Activated naive CD4-positive, alpha-beta T cell treated with anti-CD3 and anti-CD28 coated beads, Interleukin-2, amount 10 ng/mL, durations not matched to agents 7 days and 5 days (primary cell): ENCODE data around the gene CNTFR.

Experiments
- CTCF ChIA-PET: fragments of 350-600 bp; sonication (Branson Sonifier 250); formaldehyde crosslinking; loops from one replicate; lab custom pipeline; 2021; ENCODE audit warnings: antibody characterized with exemption; lab: Charles Lee
- DNase-seq: peaks from one replicate; pipeline ENCODE4 v3.0.0-alpha.2; 2020
- H3K27ac Mint-ChIP-seq: one replicate; pipeline ENCODE4 v1.8.0; 2021; ENCODE audit warnings: mild to moderate bottlenecking, moderate library complexity, mixed read lengths
- H3K27me3 Mint-ChIP-seq: one replicate; pipeline ENCODE4 v1.8.0; 2021; ENCODE audit warnings: mild to moderate bottlenecking, mixed read lengths
- H3K36me3 Mint-ChIP-seq: one replicate; pipeline ENCODE4 v1.8.0; 2021; ENCODE audit warnings: mixed read lengths
- H3K4me1 Mint-ChIP-seq: one replicate; pipeline ENCODE4 v1.8.0; 2021; ENCODE audit warnings: mixed read lengths
- H3K4me3 Mint-ChIP-seq: one replicate; pipeline ENCODE4 v1.8.0; 2021; ENCODE audit warnings: mild to moderate bottlenecking, moderate library complexity, mixed read lengths
- H3K9me3 Mint-ChIP-seq: one replicate; pipeline ENCODE4 v1.8.0; 2021; ENCODE audit warnings: mixed read lengths

The CNTFR gene

GRCh38 chr9:34555500-34555899 lies 34.0 kb downstream of the CNTFR start:
- CTCF ChIA-PET = interaction anchor here (0.9 kb wide), 1 partner anchor 36 kb away, joined by 3 read pairs; no protein-coding TSS in a partner anchor
- DNase-seq = no peak
- H3K27me3 Mint-ChIP-seq = peaks cover 32% of the 10 kb centered on the region
- no peak overlapping the region for H3K4me3 Mint-ChIP-seq
- H3K36me3 Mint-ChIP-seq = no peaks in the 10 kb centered on the region
- no peaks in the 10 kb centered on the region for H3K4me1 Mint-ChIP-seq
- no peak overlapping the region for H3K27ac Mint-ChIP-seq
- no peaks in the 10 kb centered on the region for H3K9me3 Mint-ChIP-seq

GRCh38 chr9:34555002-34555348 lies 34.5 kb downstream of the CNTFR start:
- no peaks in the 10 kb centered on the region for H3K4me1 Mint-ChIP-seq
- H3K4me3 Mint-ChIP-seq = no peak overlapping the region
- no peak for DNase-seq
- peaks cover 27% of the 10 kb centered on the region for H3K27me3 Mint-ChIP-seq
- no peak overlapping the region for H3K27ac Mint-ChIP-seq
- CTCF ChIA-PET = no interaction called here
- no peaks in the 10 kb centered on the region for H3K9me3 Mint-ChIP-seq
- H3K36me3 Mint-ChIP-seq = no peaks in the 10 kb centered on the region

DNA sequence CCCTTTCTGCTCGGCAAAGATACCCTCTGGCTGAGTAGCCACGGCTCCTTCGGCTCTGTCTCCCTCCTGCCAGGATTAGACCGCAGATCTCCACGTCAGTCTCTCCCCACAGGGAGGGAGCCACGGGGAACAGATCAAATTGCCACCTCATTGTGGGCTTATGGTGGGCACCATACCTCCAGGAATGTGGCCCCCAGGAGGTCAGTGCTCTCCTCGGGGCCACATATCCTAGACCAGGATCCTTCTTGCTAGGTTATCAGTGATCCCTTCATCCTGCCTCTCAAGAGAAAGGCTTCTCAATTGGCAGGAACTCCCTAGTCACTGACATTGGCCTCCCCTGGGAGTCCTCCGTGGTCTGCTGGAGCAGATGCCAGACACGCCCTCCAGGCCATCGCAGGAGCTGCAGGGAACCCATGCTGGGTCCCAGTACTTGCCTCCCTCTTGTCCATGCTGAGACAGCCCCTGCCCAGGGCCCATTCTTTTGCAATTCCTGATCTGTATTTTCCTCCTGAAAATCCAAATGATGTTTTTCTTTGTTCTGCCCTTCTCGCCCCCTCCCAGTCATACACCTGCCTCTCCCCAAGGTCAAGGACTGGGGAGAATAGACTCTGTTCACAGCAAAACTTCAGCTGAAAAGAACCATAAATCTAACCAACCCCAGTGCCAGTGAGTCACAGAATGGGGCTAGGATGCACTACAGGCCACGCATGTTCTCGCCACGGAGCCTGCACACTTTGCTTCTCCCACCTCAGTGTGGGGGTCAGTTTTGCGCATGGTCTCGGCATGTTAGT lies 35.1 kb downstream of the CNTFR start:
- CTCF ChIA-PET = no interaction called here
- no peak for DNase-seq
- Mint-ChIP-seq H3K27me3 (peaks cover 22% of the 10 kb centered on the region), H3K9me3 (no peaks in the 10 kb centered on the region), H3K36me3 (no peaks in the 10 kb centered on the region), H3K27ac (no peak overlapping the region), H3K4me3 (no peak overlapping the region), H3K4me1 (no peaks in the 10 kb centered on the region)

- CTCF ChIA-PET = no interaction called here
- H3K27ac Mint-ChIP-seq = no peak overlapping the region
Observed at GRCh38 chr9:34553511-34554021, 36.0 kb downstream of the CNTFR start.

GRCh38 chr9:34552986-34553385 lies 36.5 kb downstream of the CNTFR start:
- CTCF ChIA-PET = no interaction called here
- Mint-ChIP-seq H3K36me3 (no peaks in the 10 kb centered on the region), H3K27me3 (peaks cover 13% of the 10 kb centered on the region), H3K9me3 (no peaks in the 10 kb centered on the region), H3K27ac (no peak overlapping the region), H3K4me1 (no peaks in the 10 kb centered on the region), H3K4me3 (no peak overlapping the region)
- DNase-seq = no peak

More at GRCh38 chr9:34553511-34554021, 36.0 kb downstream of the CNTFR start:
- Mint-ChIP-seq H3K27me3 (peaks cover 13% of the 10 kb centered on the region), H3K36me3 (no peaks in the 10 kb centered on the region), H3K4me3 (no peak overlapping the region), H3K9me3 (no peaks in the 10 kb centered on the region), H3K4me1 (no peaks in the 10 kb centered on the region)
- no peak for DNase-seq

- DNase-seq = no peak
- no peaks in the 10 kb centered on the region for H3K36me3 Mint-ChIP-seq
- H3K4me3 Mint-ChIP-seq = no peak overlapping the region
- H3K9me3 Mint-ChIP-seq = no peaks in the 10 kb centered on the region
- no peak overlapping the region for H3K27ac Mint-ChIP-seq
- H3K4me1 Mint-ChIP-seq = no peaks in the 10 kb centered on the region
- CTCF ChIA-PET = no interaction called here
- peaks cover 13% of the 10 kb centered on the region for H3K27me3 Mint-ChIP-seq
Observed at GRCh38 chr9:34552606-34552981, 36.9 kb downstream of the CNTFR start.

DNA sequence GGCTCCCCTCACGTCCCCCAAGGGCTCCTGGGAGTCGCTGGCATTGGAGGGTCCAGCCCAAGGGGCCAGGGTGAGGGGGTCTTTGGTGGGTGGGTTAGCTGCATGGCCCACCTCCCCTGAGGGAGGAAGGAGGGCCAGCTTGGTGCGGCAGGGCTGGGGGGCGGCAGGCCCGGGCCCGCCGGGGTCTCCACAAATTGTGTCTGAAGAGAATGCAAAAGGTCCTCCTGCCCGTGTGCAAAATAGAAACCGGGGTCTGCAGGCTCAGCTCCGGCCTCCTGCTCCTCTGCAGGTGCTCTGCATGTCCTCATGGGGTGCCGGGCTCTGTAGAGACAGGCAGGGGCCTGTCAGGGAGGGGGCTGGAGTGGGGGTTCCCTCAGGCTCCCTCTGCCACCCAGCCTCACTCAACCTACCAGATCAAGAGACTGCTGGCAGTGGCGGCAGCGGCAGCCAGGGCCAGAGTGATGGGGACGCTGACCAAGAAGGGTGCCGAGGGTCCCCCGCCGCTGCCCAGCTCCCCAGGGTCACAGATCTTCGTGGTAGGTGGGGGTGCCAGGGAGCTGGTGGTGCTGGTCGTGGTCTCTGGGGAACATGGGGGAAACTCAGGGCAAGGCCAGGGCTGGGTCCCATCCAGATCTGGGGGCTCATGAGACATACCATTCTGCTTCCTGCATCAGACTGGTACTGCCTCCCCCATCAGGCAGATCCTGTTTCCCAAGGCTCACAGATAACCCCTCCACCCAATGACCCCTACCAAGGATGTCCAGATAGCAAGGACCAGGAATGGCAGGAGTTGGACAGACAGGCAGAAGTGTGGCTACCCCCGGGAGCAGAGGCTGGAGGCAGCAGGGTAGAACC lies 37.5 kb downstream of the CNTFR start:
- Mint-ChIP-seq H3K4me3 (no peak overlapping the region), H3K4me1 (no peaks in the 10 kb centered on the region), H3K36me3 (no peaks in the 10 kb centered on the region), H3K27me3 (peaks cover 16% of the 10 kb centered on the region), H3K9me3 (no peaks in the 10 kb centered on the region), H3K27ac (no peak overlapping the region)
- DNase-seq = no peak
- CTCF ChIA-PET = no interaction called here

DNA sequence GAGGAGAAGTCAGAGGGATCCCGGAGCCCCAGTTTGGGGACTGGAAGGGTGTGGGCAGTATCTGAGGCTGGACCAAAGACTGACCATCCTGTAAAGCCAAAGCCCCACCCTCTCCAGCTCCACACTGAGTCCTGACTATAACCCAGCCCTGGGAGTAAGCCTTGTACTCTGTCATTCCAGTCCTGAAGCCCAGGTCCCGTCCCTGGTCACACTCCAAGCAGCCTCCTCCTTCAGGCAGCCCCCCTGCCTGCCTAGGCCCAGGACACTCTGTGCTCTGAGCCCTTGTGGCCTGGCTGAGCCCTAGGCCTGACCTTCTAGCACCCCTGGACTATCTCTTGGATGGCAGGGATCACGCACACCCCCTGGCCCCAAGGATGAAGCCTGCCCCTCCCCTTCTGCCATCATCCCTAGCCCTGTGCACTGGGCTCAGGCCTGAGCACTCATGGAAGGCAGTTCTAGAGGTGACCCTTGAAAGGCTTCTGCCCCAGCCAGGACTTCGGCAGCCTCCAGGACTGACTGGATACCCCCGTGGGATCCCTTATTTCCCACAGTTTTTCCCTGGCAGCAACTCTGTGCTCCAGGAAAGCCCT lies 38.7 kb downstream of the CNTFR start:
- no peaks in the 10 kb centered on the region for H3K9me3 Mint-ChIP-seq
- CTCF ChIA-PET = interaction anchor here (1.0 to 4.0 kb wide), 2 partner anchors 11 to 41 kb away, joined by 3 to 26 read pairs; no protein-coding TSS in a partner anchor
- H3K27me3 Mint-ChIP-seq = peaks cover 24% of the 10 kb centered on the region
- H3K4me1 Mint-ChIP-seq = no peaks in the 10 kb centered on the region
- no peak overlapping the region for H3K27ac Mint-ChIP-seq
- no peaks in the 10 kb centered on the region for H3K36me3 Mint-ChIP-seq
- DNase-seq = no peak
- H3K4me3 Mint-ChIP-seq = no peak overlapping the region

DNA sequence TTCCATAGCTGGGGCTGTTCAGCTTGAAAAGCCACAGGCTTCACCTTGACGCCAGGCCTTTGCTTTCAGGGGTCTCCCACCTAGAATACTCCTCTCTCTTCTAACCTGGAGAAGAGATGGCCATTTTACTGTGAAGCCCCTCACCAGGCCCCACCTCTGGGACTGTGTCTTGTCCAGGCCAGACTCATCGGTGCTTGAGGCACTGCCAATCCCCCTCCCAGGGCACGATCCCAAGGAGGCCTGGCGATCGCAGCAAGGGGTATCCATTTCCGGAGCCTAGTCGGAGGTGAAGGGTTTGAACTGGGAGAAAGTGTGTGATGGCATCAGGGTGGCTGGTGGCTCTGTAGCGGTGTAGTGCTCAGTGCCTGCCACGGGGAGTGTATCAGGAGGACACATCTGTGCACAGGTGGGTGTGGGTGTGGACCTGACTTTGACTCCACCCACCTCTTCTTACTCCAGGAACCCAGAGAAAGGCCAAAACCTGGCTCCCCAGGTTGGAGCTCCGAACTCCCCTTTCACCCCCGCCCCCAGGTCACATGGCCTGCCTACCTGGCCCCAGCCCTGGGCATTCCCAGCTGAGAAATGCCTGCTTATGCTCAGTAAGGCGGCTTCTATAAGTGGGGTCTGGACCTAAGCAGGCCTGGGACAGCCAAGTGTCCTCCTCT lies 39.4 kb downstream of the CNTFR start:
- H3K4me1 Mint-ChIP-seq = no peaks in the 10 kb centered on the region
- H3K27me3 Mint-ChIP-seq = peaks cover 31% of the 10 kb centered on the region
- no peaks in the 10 kb centered on the region for H3K9me3 Mint-ChIP-seq
- CTCF ChIA-PET = interaction anchor here (0.7 to 4.0 kb wide), 4 partner anchors 11 to 119 kb away, joined by 3 to 26 read pairs (median 3); no protein-coding TSS in a partner anchor
- no peak overlapping the region for H3K4me3 Mint-ChIP-seq
- no peaks in the 10 kb centered on the region for H3K36me3 Mint-ChIP-seq
- no peak for DNase-seq
- H3K27ac Mint-ChIP-seq = no peak overlapping the region

- Mint-ChIP-seq H3K4me3 (no peak overlapping the region), H3K9me3 (no peaks in the 10 kb centered on the region)
- CTCF ChIA-PET = interaction anchor here (1.3 to 4.0 kb wide), 2 partner anchors 43 to 118 kb away, joined by 3 to 26 read pairs; no protein-coding TSS in a partner anchor
Observed at GRCh38 chr9:34549407-34549732, 40.2 kb downstream of the CNTFR start.

DNA sequence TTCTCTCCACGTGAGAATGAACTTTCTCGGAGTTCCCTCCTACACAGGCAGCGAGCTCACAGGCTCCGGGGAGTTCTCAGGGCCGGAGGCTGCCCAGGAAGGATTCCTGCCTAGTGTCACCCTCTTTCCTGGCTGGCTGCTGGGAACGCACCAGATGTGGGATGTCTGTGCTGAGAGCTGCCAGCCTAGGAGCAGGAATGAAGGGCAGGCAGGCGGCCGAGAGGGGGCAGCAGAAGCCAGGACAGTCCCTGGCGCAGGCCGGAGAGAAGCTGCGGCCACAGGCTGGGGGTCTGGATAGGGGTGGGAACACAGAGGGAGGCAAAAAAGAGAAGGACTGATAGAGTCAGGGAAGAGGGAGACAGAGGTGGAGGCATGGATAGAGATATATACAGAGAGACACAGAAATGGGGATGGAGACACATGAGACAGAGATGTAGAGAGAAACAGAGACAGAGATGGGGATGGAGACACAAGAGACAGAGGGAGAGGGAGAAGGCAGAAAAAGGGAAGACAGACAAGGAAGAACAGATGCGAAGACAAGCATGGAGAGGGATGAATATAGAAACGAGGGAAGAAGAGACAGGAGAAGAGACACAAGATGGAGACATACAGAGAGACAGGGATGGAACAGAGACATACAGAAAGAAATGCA lies 41.4 kb downstream of the CNTFR start:
- no peak overlapping the region for H3K27ac Mint-ChIP-seq
- peaks cover 32% of the 10 kb centered on the region for H3K27me3 Mint-ChIP-seq
- H3K4me3 Mint-ChIP-seq = no peak overlapping the region
- H3K4me1 Mint-ChIP-seq = no peaks in the 10 kb centered on the region
- H3K36me3 Mint-ChIP-seq = no peaks in the 10 kb centered on the region
- H3K9me3 Mint-ChIP-seq = no peaks in the 10 kb centered on the region
- peak; percentile 51 for DNase-seq
- CTCF ChIA-PET = interaction anchor here (0.7 to 4.0 kb wide), 13 partner anchors 9 to 211 kb away, joined by 3 to 26 read pairs (median 4); partner anchors contain the start of gene SIGMAR1

More at GRCh38 chr9:34549407-34549732, 40.2 kb downstream of the CNTFR start:
- Mint-ChIP-seq H3K36me3 (no peaks in the 10 kb centered on the region), H3K27me3 (peaks cover 32% of the 10 kb centered on the region), H3K27ac (no peak overlapping the region), H3K4me1 (no peaks in the 10 kb centered on the region)
- no peak for DNase-seq

DNA sequence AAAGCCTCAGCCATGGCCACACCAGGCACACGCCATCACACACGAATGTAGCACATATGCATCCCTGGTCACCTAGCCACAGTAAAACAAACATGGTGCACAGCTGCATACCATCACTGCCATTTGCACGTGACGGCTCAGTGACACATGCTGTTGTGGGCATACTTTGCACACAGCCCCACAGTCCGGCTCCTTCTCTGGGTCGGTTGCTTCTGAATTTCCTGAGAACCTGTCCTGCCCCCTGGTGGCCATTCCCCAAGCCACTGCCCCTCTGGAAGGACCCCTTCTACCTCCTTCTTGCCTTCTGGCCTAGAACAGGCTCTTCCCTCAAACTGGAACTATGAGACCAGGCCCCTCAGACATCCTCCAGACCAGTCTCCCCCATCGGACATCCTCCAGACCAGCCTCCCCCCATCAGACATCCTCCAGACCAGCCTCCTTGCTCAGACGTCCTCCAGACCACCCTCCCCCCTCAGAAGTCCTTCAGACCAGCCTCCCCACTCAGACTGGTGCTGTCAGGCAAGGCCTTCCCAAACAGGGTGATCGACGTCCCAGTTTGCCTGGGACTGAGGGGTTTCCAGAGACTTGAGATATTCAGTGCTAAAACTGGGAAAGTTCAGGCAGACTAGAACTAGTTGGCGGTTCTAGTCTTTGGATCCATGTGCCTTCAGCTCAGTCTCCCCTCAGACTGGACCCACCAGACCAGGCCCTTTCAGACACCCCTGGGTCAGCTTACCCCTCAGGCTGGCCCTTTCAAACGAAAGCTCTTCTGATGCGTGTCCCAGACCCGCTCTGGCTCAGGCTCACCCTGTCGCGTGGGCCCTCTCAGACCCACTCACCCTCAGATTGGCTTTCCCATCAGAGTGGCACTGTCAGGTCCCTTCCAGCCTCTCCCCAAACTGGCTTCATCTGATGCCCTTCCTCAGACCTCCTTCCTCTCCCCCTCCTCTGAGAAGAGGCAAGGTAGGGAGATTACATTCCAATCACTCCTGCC lies 42.4 kb downstream of the CNTFR start:
- DNase-seq = peak; percentile 70
- CTCF ChIA-PET = interaction anchor here (0.9 to 4.0 kb wide), 14 partner anchors 8 to 210 kb away, joined by 3 to 26 read pairs (median 4); no protein-coding TSS in a partner anchor
- Mint-ChIP-seq H3K4me3 (no peak overlapping the region), H3K27ac (no peak overlapping the region), H3K4me1 (no peaks in the 10 kb centered on the region), H3K27me3 (peaks cover 34% of the 10 kb centered on the region), H3K9me3 (no peaks in the 10 kb centered on the region), H3K36me3 (no peaks in the 10 kb centered on the region)
